LoVo (cell line): ENCODE data around the gene CYP46A1.

Source experiments
- DNase-seq: peaks from one replicate; pipeline ENCODE4 v3.0.0-alpha.2; 2016; ENCODE audit warnings: low spot score

The CYP46A1 gene

GRCh38 chr14:99745307-99745951 is 61.3 kb downstream of the CYP46A1 start:
- DNase-seq, result no peak

GRCh38 chr14:99747167-99747566 is 63.1 kb downstream of the CYP46A1 start:
- no peak for DNase-seq

DNA sequence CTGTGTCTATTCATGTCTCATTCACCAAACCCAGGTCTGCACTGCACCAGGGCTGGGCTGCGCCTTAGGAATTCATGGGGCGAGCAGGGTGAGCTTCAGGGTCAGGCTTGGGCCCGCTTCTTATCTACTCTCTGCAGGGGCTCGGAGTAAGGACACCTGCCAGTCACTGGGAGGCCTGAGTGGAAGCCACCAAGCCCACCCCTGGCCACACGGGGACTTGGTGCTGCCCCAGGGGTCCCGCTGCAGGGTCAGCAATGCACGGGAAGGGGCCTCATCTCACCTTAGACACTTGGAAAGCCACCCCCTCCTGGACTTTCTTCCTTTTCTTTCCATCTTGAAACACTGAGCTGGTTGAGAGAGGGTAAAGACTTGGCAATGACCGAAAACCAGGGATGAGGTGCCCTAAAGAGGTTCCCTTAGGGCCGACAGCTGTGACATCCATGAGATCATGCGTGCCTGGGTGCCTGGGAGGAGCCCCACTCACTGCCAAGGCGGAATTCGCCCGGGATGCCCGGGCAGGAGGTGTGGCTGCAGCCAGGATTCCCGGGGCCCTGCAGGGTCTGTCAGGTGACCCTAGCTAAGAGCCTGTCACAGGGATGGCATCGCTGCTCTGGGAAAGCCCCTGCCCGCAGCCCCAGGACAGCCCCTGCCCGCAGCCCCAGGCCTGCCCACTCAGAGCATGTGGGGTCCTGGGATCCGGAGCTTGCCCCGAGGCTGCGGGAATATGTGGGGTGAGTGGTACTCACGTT is 63.7 kb downstream of the CYP46A1 start:
- DNase-seq, result no peak

- no peak for DNase-seq
Observed at GRCh38 chr14:99748529-99748928, 64.4 kb downstream of the CYP46A1 start.

GRCh38 chr14:99749142-99749541 is 65.0 kb downstream of the CYP46A1 start:
- no peak for DNase-seq

DNA sequence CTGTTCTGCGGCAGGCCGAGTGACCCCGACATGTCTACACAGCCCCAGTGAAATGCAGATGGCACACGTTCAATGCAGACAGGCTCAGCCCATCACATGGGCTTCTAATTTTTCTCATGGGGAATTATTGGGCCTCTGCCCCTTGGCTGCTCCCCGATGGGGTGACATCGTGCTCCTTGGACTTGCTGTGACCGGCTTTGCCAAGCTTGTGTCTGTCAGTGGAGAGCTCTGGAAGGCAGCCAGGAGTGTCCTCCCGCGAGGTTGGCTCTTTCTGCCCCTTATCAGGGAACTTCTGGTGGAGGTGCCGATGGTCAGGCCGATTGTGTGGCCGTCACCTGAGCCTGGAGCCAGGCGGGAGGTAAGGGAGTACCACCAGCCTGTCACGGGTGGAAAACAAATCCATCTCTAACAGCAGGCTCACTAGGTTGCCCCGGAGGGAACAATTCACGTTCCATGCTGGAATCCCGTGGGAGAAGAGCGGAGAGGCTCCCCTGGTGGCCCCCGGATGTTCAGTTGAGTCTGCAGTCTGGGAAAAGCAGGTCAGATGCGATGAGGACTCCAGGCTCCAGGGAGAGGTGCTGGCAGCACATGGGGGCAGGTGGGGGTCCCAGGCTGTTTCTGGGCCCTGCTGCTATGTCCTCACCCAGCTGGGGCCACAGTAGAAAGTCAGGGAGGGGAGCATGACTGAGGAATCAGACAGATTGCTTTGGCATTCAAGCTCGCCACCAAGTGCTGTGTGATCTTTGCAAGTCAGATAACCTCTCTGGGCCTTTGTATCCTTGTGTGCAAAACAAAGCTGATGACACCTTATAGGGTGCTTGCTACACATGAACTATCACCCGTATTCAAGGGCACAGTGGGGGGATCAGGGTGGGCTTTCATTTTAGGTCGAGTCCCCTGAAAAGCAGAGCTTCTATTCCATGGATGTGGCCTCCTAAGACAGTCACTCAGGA is 65.9 kb downstream of the CYP46A1 start:
- no peak for DNase-seq

DNA sequence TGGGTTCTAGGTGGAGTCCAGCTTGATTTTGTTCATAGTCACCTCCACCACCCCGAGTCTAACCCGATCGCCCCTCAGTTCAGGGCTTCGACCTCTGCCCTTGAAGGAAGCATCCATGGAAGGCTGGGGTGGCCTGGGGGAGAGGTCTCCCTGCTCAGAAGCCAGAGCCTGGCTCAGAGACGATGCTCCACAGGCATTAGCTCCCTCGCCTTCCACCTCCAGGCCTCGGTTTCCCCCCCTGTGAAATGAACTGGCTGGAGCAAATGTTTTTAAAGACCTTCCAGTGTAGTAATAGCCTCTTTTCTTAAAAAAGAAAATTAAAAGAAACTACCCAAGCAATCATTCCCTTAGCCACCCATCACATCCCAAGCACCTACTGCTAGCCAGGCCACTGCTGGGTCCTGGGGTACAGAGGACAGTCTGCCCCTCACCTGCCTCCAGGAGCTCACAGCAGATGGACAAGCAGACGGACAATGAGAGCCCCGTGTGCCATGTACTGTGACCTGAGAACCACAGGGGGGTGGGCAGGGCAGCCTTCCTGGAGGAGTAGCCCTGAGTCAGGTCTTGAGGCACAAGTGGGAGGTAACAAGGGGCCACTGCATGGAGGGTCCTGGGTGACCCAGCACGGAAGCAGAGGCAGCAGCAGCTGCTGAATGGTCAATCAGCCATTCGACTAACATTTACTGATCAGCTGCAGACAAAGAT is 66.8 kb downstream of the CYP46A1 start:
- no peak for DNase-seq

DNA sequence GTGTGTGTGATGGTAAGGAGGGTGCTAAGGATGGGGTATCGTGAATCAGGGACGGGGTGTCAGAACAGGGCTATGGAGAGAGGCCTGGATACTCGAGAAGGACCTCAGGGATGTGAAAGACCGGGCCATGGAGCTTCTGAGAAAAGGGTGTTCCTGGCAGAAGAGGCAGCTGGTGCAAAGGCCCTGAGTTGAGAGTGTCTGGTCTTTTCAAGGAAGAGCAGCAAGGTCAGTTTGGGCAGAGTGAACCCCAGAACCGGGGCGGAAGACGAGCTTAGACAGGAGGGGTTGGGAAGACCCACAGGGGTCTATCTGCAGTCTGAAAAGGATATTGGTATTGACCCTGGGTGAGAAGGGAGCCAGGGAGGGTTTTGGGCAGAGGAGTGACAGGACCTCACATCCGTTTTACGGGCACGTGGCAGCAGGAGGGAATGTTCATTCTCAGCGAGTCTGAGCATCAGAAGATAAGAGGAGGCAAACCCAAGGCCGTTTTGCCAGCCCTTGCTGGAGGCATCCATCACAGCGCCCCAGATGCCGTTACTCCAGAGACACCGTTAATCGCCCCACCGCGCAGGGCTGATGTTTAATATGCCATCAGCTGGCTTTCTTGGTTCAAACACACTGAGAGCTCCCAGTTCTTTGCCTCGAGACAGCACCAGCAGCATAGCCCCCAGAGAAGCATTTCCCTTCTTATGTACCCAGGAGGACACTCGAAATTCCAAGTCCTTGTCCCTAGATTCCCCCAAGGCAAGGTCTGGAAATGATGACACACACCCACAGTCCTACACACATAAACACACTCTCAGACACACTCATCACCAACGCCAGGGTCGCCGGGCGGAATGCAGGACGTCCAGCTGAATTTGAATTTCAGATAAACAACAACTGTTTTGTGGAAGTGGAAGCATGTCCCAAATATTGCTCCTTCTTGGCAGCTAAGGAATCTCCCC is 67.7 kb downstream of the CYP46A1 start:
- DNase-seq, result no peak

DNA sequence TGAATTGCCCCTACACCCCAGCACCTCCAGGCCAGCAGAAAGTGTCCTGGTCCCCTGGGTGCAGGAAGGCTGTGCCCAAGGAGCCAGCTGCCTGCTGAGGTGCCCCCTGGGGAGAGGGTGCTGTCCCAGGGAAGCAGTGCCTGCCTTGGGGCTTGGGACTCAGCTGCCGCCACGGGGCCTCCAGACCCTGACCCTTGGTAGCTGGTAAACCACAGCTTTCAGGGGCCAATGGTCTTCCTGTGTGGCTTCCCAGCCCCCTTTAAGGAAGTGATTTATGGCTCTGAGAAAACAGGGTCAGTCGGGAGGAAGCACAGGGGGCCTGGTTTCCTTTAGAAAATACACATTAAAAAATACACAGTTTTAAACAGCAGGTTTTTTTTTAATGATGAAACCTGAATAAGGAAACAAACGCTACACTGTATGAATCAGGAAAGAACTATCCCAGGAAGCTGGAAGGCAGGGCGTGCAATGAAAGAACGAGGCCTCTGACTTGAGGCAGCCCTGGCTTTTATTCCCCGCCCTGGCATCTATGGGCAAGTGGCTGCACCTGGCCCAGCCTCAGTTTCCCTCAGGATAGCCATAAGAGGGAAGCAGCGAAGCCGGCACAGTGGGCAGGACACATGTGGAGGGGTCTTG is 68.5 kb downstream of the CYP46A1 start:
- peak; percentile 20 for DNase-seq

DNA sequence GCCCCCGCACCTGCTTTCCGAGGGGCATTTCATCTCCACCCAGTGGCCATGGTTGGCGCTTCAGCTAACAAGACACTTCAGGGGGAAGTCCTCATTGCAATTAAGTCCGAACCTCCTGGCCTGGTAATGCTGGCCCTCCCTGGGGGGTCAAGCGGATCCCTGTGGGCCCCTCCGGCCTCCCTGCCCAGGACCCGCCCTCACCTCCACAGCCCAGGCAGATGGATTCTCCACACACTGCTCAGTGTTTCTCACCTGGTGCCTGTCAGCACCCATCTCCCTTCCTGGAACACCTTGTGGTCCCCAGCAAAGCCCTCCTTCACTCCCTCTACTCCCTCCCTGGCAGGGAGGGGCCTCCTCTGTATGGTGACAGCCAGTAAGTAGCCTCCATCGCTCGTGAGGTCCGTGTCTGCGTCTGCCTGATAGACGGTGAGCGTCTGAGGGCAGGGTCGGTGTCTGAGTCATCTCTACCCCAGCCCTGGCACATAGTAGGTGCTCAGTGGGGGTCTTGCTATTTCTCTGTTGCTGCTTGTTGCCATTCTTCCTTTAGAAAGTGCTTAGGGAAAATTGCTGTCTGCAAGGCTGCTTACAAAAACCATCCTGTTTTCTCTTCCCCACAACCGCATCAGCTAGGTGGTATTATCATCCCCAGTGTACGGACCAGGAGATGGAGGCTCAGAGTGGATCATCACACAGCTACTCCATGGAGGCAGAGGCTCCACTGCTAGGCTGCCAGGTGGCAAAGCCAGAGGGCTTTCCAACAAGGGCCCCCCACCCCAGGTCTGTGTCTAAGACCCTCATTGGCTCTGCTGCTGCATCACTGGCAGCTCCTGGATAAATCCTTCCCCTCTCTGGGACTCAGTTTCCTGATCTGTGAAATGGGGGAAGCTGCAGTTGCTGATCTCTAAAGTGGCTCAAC is 69.4 kb downstream of the CYP46A1 start:
- DNase-seq, result no peak

GRCh38 chr14:99754141-99755067 is 70.3 kb downstream of the CYP46A1 start:
- no peak for DNase-seq

DNA sequence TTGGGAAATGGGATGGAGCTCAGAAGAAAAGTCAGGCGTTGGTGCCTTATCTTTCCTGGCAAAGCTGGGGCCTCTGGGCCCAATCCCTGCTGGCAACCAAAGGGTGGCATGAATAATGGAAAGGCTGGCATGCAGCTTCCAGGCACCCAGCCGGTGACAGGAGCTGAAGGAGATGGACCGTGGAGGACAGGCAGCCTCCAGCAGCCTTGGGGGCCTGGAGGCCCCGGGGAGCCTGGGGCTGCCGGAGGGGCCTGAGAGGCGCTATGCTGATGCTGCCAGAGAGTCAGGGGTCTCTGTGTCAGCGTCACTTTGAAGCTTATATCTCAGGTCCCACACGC is 70.9 kb downstream of the CYP46A1 start:
- no peak for DNase-seq

DNA sequence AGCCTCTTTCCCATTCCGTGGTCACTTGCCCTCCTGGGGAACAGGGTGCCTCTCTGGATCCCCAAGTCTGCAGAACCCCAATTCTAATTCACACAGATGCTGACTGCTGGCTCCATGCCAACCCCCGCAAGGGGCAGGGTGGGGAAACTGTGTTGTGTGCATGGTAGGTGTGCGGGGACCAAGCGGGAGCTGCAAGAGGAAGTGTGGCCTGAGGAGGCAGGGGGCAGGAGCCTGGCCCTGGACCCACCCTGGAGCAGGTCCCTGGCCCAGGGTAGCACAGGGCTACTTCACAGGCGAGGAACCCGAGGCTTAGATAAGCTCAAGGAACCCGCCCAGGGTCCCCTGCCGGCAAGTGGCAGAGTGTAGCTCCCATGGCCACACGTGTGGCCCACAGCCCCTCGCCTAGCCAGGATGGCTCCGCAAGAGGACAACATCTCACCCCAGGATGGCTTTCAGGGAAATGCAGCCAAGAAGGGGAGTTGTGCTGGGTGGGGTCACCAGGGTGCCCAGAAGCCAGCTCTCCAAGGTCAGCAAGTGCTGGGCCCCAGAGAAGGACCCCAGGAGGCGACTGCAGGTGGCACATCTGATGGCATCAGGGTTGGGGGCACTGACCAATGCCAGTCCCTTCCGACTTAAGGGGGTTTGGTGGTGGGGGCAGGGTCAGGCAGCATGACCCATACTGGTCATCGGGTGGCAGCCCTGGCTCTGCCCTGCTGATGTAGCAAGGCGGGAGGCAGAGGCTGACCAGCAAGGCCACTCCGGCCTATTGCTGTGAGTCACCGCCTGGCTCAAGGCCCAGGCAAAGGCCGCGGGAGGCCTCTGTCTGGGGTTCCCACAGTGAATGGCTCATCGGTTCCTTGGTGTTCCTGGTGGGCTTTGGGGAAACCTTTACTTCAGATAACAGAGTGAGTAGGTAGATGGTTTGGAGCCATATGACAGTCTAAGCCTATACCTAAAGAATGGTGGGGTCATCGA is 71.8 kb downstream of the CYP46A1 start:
- peak; percentile 54 for DNase-seq

- DNase-seq, result no peak
Observed at GRCh38 chr14:99756796-99757195, 72.7 kb downstream of the CYP46A1 start.

DNA sequence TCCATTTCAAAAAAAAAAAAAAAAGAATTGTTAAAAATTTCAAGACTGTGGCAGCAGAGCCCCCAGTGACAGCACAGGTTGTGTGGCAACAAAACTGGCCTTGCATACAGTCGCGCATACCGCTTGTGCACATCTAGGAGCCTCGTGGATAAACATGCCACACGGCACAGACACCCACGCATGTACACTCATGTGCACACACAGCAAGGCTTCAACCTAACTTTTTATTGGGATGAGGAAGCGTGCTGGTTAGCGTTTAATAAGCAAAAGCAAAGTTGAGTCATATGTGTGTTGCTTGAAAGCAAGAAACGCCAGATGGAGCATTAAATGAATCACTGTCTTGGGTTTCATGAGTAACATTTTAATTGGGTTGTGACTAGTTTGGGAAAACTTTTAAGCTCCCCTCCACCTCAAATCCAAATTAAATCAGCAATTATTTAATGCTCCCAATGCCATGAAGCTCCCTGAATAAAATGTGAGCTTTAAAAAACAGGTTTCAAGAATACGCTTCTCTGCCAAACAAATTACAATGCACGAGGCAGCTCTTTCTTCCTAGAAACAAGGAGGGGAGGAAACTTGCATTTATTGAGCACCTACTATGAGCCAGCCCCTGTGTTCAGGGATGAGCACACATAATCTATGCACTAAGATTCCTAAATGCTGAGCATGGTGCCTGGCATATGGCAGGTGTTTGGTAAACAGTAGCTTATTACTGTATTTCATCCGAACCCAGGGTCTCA is 73.4 kb downstream of the CYP46A1 start:
- peak; percentile 61 for DNase-seq

DNA sequence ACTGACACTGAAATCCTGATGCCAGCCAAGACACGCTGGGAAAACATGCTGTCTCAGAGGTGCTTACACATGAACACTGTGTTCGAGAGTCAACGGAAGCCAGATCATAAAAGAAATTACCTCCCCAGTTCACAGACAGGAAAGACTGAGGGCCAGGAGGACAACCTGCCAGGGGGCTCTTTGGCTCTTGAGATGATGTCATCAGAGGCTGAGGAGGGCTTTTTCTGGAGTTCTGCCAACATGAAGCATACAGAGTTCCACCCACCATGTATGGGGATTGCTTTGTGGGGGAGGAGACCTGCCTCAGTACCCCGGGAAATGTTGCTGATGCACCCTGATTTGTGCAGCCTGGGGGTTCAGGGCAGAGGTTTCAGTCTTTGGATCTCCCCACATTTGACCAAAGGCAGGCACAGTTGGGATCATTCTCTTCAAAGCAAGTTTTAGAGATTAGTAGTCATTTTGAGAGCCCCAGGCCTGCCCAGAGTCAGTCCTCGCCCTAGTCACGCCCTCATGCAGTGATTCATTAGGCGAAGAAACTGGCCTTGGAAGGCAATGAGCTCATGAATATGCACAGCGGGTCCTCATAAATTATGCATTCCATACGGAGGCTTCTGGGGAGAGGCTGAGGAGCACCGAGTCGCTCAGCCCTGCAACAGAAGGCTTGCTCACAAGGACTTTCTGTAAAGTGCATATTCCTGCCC is 74.2 kb downstream of the CYP46A1 start:
- peak; percentile 21 for DNase-seq
